ENCODE data around the gene MED27. TPM values are rescaled to one million over a fixed set of nuclear protein-coding genes. Genes with fewer than 3 reads are reported as not detected.

The MED27 gene
- total RNA-seq, 4 donors from 2014 or later, result 8.2 to 18.9 (median 11.8) TPM

DNA sequence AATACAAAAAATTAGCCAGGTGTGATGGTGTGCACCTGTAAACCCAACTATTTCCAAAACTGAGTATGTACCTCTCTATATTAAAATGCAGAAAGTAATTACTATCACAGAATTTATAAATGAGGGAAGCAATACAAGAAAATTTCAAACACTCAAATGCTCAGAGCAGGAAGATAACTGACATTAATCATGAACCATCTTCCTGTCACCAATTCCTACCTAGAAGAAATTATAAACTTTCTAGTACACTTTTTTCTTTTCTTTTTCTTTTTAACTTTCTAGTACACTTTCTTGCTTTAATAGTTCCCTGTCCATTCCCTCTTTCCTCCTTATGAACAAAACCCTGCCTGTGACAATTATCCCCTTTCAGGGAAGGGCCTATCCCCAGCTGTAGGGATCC, 106.8 kb downstream of the MED27 start:
- no peak for DNase-seq (ENCODE audit: low spot score in 2 of 2)
- Histone ChIP-seq H3K27me3 (no peaks in the 10 kb centered on the region), H3K4me3 (no peak overlapping the region), H3K27ac (no peak overlapping the region), H3K36me3 (no peaks in the 10 kb centered on the region), H3K4me1 (peaks cover 0 to 3% (median 0%) of the 10 kb centered on the region in 4 donors), H3K9me3 (no peaks in the 10 kb centered on the region)
- no peak for TF ChIP-seq EP300 (IDR thresholded peaks at IDR 0.05)
- TF ChIP-seq POLR2A (IDR thresholded peaks at IDR 0.05), result no peak
- TF ChIP-seq, protein P1, sequence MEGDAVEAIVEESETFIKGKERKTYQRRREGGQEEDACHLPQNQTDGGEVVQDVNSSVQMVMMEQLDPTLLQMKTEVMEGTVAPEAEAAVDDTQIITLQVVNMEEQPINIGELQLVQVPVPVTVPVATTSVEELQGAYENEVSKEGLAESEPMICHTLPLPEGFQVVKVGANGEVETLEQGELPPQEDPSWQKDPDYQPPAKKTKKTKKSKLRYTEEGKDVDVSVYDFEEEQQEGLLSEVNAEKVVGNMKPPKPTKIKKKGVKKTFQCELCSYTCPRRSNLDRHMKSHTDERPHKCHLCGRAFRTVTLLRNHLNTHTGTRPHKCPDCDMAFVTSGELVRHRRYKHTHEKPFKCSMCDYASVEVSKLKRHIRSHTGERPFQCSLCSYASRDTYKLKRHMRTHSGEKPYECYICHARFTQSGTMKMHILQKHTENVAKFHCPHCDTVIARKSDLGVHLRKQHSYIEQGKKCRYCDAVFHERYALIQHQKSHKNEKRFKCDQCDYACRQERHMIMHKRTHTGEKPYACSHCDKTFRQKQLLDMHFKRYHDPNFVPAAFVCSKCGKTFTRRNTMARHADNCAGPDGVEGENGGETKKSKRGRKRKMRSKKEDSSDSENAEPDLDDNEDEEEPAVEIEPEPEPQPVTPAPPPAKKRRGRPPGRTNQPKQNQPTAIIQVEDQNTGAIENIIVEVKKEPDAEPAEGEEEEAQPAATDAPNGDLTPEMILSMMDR (IDR thresholded peaks at IDR 0.05), result no peak

DNA sequence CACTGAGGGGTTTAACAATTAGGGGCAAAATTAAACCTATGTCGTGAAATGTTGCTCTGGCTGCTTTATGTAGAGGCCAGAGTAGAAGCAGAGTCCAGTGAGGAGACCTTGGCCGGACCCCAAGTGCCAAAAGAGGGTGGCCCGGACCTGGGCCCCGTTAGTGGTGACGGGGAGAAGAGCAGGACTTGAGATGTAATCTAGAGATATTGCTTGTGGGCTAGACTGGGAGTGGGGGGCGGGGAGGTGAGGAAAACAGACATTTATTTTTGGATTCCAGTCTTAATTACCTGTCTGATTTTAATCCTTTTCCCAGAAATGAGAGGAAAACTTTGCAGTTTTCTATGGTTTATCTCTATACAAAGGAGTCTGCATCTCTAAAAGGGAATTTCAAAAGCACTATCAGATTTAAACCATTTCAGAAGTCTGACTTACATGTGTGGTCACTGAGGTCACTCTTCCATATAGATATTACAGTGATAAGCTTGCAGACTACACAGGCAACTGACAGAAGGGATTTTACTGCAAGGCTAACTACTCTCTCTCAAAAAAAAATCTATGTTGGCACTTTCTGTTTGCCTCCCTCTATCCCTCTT, 108.1 kb downstream of the MED27 start:
- Histone ChIP-seq H3K9me3 (no peaks in the 10 kb centered on the region), H3K4me3 (no peak overlapping the region), H3K36me3 (no peaks in the 10 kb centered on the region), H3K4me1 (no peaks in the 10 kb centered on the region), H3K27ac (no peak overlapping the region), H3K27me3 (no peaks in the 10 kb centered on the region)
- DNase-seq (ENCODE audit: low spot score in 2 of 2), result no peak
- whole genome bisulfite sequencing, 2 donors, result 91 to 93% methylated on average over 6 of the region's 6 CpGs
- TF ChIP-seq EP300 (IDR thresholded peaks at IDR 0.05), result no peak

DNA sequence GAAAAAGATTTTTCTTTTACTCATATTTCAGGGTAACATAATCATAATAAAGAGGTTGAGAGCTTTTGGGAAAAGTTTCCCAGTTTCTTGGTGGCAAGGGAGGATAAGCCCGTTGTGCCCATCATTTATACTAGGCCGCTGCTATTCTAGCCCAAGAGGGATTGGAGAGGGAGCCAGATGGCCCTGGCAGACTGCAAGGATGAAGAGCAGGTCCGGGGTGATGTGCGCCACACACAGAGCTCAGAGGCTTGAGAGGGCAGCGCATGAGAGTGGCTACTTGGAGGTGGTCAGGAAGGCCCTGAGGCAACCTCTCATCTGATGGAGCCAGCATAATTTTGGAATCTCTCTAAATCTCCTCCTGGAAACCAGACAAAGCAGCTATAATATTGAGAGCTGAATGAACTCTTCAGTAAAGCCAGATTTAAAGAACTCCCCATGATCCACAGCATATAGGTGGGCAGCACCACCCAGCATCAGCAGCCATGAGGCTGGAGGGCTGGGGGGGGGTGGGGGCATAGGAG, 110.1 kb downstream of the MED27 start:
- DNase-seq (ENCODE audit: low spot score in 2 of 2), result no peak
- Histone ChIP-seq H3K4me3 (no peak overlapping the region), H3K27ac (no peak overlapping the region), H3K36me3 (no peaks in the 10 kb centered on the region), H3K4me1 (no peaks in the 10 kb centered on the region), H3K9me3 (no peaks in the 10 kb centered on the region), H3K27me3 (no peaks in the 10 kb centered on the region)
- WGBS, 2 donors, result 89 to 94% methylated on average over 5 of the region's 5 CpGs
- TF ChIP-seq POLR2A (IDR thresholded peaks at IDR 0.05) (no peak), EP300 (IDR thresholded peaks at IDR 0.05) (no peak)
- TF ChIP-seq, protein P1 (IDR thresholded peaks at IDR 0.05), result no peak

DNA sequence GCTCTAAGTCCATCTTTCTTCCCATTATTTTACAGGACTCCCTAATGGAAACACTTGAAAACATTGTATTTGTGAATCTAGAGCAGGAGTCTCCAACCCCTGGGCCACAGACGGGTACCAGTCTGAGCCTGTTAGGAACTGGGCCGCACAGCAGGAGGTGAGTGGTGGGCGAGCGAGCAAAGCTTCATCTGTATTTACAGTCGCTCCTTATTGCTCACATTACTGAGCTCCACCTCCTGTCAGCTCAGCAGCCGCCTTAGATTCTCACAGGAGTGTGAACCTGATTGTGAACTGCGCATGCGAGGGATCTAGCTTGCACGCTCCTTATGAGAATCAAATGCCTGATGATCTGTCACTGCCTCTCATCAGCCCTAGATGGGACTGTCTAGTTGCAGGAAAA, 111.0 kb downstream of the MED27 start:
- Histone ChIP-seq H3K4me3 (no peak overlapping the region), H3K27me3 (no peaks in the 10 kb centered on the region), H3K27ac (no peak overlapping the region), H3K9me3 (no peaks in the 10 kb centered on the region), H3K4me1 (no peaks in the 10 kb centered on the region), H3K36me3 (peaks cover 0 to 4% (median 0%) of the 10 kb centered on the region in 3 donors)
- no peak for DNase-seq (ENCODE audit: low spot score in 2 of 2)
- TF ChIP-seq EP300 (IDR thresholded peaks at IDR 0.05), result no peak
- TF ChIP-seq POLR2A (IDR thresholded peaks at IDR 0.05), result no peak
- TF ChIP-seq, protein P1 (IDR thresholded peaks at IDR 0.05), result no peak
- 93 to 98% methylated on average over 9 of the region's 9 CpGs for WGBS, 2 donors

DNA sequence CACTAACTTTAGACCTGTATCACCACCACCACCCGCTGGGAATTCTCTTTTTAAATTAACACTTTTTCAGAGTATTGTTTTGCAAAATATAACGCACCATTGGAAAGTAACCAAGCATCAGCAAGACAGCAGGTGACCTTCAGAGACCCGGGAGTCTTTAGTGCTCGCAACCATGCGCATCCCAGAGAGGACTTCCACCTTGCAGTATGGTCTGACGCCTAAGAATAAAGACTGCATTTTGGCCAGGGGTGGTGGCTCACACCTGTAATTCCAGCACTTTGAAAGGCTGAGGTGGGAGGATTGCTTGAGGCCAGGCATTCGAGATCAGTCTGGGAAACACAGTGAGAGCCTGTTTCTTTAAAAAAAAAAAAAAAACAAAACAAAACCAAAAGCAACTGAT, 113.8 kb downstream of the MED27 start:
- TF ChIP-seq EP300 (IDR thresholded peaks at IDR 0.05), result no peak
- Histone ChIP-seq H3K4me1 (peaks cover 0 to 11% (median 0%) of the 10 kb centered on the region in 4 donors), H3K36me3 (peaks cover 0 to 4% (median 0%) of the 10 kb centered on the region in 3 donors), H3K27me3 (no peaks in the 10 kb centered on the region), H3K9me3 (no peaks in the 10 kb centered on the region), H3K4me3 (no peak overlapping the region), H3K27ac (no peak overlapping the region)
- DNase-seq (ENCODE audit: low spot score in 2 of 2), result no peak
- 85 to 86% methylated on average over 7 of the region's 7 CpGs for WGBS, 2 donors

DNA sequence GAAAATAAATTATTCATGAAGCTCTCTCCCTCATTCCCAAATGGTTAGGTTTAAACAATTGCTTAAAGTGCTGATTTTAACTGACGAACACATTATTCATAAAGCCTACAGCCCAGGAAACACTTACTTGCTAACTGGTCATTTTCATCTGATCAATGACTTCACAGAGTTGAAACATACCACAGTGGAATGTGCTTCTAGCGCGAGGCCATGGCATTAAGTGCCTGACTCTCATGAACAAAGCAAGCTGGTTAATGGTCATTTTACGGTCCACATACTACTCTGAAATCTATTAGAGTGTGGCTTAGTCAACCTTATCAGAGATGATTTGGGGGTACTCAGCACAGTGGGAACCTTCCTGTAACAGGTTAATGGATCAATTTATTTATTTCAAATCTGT, 114.6 kb downstream of the MED27 start:
- Histone ChIP-seq H3K27me3 (no peaks in the 10 kb centered on the region), H3K9me3 (no peaks in the 10 kb centered on the region), H3K27ac (no peak overlapping the region), H3K36me3 (peaks cover 0 to 4% (median 0%) of the 10 kb centered on the region in 3 donors), H3K4me1 (peaks cover 0 to 18% (median 0%) of the 10 kb centered on the region in 4 donors), H3K4me3 (no peak overlapping the region)
- no peak for TF ChIP-seq POLR2A (IDR thresholded peaks at IDR 0.05)
- TF ChIP-seq, protein P1 (IDR thresholded peaks at IDR 0.05), result no peak
- no peak for TF ChIP-seq EP300 (IDR thresholded peaks at IDR 0.05)
- 54 to 63% methylated on average over 4 of the region's 4 CpGs for WGBS, 2 donors
- no peak for DNase-seq (ENCODE audit: low spot score in 2 of 2)
